HG02840 (cell line): ENCODE results near the gene ST6GALNAC4.
"Not testable (repeated sequence)": the region's sequence is repeated elsewhere in the genome, so short reads cannot be mapped to it uniquely, and the experiment has no call there.

Experiments
- ATAC-seq: cut with Tn5 transposase; IDR thresholded peaks from one replicate; pipeline ENCODE4 v1.9.1; 2021; ENCODE audit warnings: mild to moderate bottlenecking, moderate library complexity, moderate number of reproducible peaks; ENCODE audit not compliant: unreplicated experiment, low FRiP score

The ST6GALNAC4 gene

GRCh38 chr9:127874301-127875221 is 42.3 kb downstream of the ST6GALNAC4 start:
- no peak for ATAC-seq

- ATAC-seq: no peak
These were observed 43.0 kb downstream of the ST6GALNAC4 start for GRCh38 chr9:127873886-127874285.

- ATAC-seq: no peak
These were observed 43.6 kb downstream of the ST6GALNAC4 start for GRCh38 chr9:127873223-127873691.

- no peak for ATAC-seq
These were observed 44.2 kb downstream of the ST6GALNAC4 start for GRCh38 chr9:127872369-127873222.

GRCh38 chr9:127871531-127871930 is 45.3 kb downstream of the ST6GALNAC4 start:
- no peak for ATAC-seq

GRCh38 chr9:127870887-127871286 is 46.0 kb downstream of the ST6GALNAC4 start:
- no peak for ATAC-seq

- ATAC-seq: not testable (repeated sequence)
These were observed 46.7 kb downstream of the ST6GALNAC4 start for GRCh38 chr9:127870153-127870491.

GRCh38 chr9:127869310-127870152 is 47.3 kb downstream of the ST6GALNAC4 start:
- no peak for ATAC-seq

- no peak for ATAC-seq
These were observed 48.5 kb downstream of the ST6GALNAC4 start for GRCh38 chr9:127868278-127868902.

GRCh38 chr9:127867356-127868277 is 49.2 kb downstream of the ST6GALNAC4 start:
- ATAC-seq: no peak

GRCh38 chr9:127866535-127866934 is 50.3 kb downstream of the ST6GALNAC4 start:
- ATAC-seq: no peak

- ATAC-seq: no peak
These were observed 51.0 kb downstream of the ST6GALNAC4 start for GRCh38 chr9:127865645-127866464.

- no peak for ATAC-seq
These were observed 53.6 kb downstream of the ST6GALNAC4 start for GRCh38 chr9:127863191-127863621.

GRCh38 chr9:127862075-127863011 is 54.5 kb downstream of the ST6GALNAC4 start:
- ATAC-seq: no peak

GRCh38 chr9:127860779-127861178 is 56.1 kb downstream of the ST6GALNAC4 start:
- ATAC-seq: no peak

- ATAC-seq: no peak
These were observed 56.6 kb downstream of the ST6GALNAC4 start for GRCh38 chr9:127860260-127860659.

- ATAC-seq: no peak
These were observed 58.8 kb downstream of the ST6GALNAC4 start for GRCh38 chr9:127858041-127858512.
